Activated CD4-positive, alpha-beta T cell treated with anti-CD3 and anti-CD28 coated beads, Interleukin-2, amount 10 ng/mL, durations not matched to agents 24 days and 14 days (primary cell): ENCODE results near the gene TAF6. TPM values are rescaled to one million over a fixed set of nuclear protein-coding genes. Genes with fewer than 3 reads are reported as not detected.
A peak's percentile ranks its signal among the peaks of the same experiment; 100 is the strongest.

Experiments
- DNase-seq: peaks from one replicate; pipeline ENCODE4 v3.0.0; 2022
- H3K27ac Mint-ChIP-seq: one replicate; pipeline ENCODE4 v1.8.0; 2022; ENCODE audit warnings: mild to moderate bottlenecking, mixed read lengths
- H3K27me3 Mint-ChIP-seq: one replicate; pipeline ENCODE4 v1.8.0; 2022; ENCODE audit warnings: mixed read lengths
- H3K36me3 Mint-ChIP-seq: one replicate; pipeline ENCODE4 v1.8.0; 2022; ENCODE audit warnings: low read depth, mild to moderate bottlenecking, mixed read lengths
- H3K4me1 Mint-ChIP-seq: one replicate; pipeline ENCODE4 v1.8.0; 2021; ENCODE audit warnings: mixed read lengths
- H3K4me3 Mint-ChIP-seq: one replicate; pipeline ENCODE4 v1.8.0; 2022; ENCODE audit warnings: mild to moderate bottlenecking, moderate library complexity, mixed read lengths
- H3K9me3 Mint-ChIP-seq: one replicate; pipeline ENCODE4 v1.8.0; 2021; ENCODE audit warnings: mixed read lengths
- intact Hi-C: fragments of 100-400 bp; cut with micrococcal nuclease; formaldehyde crosslinking; loops from one replicate; pipeline ENCODE4 v1.15.1; 2023
- total RNA-seq: library from RNA; stranded (reverse); gene quantifications from 2 replicates; pipeline ENCODE4 v1.2.3, GENCODE V29; 2022

Gene TAF6
- 68.4 and 71.5 TPM in 2 replicates for total RNA-seq

DNA sequence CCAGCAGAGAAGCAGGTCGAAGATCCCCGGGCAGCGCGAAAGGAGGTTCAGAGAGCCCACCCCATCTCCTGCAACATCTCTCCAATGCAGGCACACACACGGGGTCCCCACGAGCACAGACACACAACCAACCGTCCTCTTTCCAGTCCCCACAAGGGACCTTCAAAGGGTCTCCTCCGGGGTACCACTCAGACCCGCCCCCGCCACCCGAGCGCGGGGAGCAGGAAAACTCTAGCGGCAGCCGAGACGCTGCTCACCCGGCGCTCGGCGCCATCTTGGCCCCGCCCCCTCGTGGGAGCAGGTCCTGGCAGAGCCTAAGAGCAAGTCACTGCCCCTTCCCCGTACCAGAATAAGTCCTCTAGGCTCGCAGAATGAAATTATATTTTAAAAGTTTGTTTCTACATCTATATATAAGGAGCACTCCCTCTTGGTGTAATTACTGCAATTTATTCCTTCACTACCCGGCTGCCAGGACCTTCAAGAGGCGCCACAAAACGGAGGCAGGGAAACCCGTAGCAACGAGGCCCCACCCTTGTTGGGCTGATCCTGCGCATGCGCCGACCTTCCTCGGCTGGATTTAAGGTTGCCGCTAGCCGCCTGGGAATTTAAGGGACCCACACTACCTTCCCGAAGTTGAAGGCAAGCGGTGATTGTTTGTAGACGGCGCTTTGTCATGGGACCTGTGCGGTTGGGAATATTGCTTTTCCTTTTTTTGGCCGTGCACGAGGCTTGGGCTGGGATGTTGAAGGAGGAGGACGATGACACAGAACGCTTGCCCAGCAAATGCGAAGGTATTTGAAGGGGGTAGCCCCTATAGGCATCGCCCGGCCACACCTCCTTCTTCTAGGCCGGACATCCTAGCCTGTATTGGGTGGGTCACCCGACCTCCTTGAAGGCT, at the start of gene TAF6, which contains the start of gene CNPY4:
Gene TAF6, minus strand, starts transcription at position 287 of the 898 bp plus-strand sequence. CDS start 5,149 bp downstream, outside the sequence.
Gene CNPY4, plus strand, starts transcription at position 563 of the 898 bp plus-strand sequence. Its CDS starts 111 bp downstream, at position 674.
- Mint-ChIP-seq H3K4me3 (peak within 1 kb of the TSS; percentile 84), H3K27me3 (no peaks in the 10 kb centered on the region), H3K27ac (peak within 1 kb of the TSS; percentile 96), H3K9me3 (no peaks in the 10 kb centered on the region), H3K4me1 (peaks cover 17% of the 10 kb centered on the region), H3K36me3 (peaks cover 17% of the 10 kb centered on the region)
- intact Hi-C loops = loop anchor here (1.0 to 2.0 kb wide), 4 partner anchors 8 to 309 kb away; partner anchors contain the start of genes AP4M1, MCM7, MEPCE and ZCWPW1
- peak; percentile 98 for DNase-seq

- H3K9me3 Mint-ChIP-seq = no peaks in the 10 kb centered on the region
- DNase-seq = no peak
- intact Hi-C loops = loop anchor here (1.0 to 2.0 kb wide), 2 partner anchors 10 to 41 kb away; partner anchors contain the start of gene TRAPPC14
- peaks cover 7% of the 10 kb centered on the region for H3K27me3 Mint-ChIP-seq
- peaks cover 4% of the 10 kb centered on the region for H3K36me3 Mint-ChIP-seq
- H3K4me1 Mint-ChIP-seq = peaks cover 68% of the 10 kb centered on the region
- peak overlapping the region; percentile 31 for H3K27ac Mint-ChIP-seq
- peak overlapping the region; percentile 81 for H3K4me3 Mint-ChIP-seq
These were observed 48.8 kb upstream of the TAF6 start for GRCh38 chr7:100167912-100168323.

DNA sequence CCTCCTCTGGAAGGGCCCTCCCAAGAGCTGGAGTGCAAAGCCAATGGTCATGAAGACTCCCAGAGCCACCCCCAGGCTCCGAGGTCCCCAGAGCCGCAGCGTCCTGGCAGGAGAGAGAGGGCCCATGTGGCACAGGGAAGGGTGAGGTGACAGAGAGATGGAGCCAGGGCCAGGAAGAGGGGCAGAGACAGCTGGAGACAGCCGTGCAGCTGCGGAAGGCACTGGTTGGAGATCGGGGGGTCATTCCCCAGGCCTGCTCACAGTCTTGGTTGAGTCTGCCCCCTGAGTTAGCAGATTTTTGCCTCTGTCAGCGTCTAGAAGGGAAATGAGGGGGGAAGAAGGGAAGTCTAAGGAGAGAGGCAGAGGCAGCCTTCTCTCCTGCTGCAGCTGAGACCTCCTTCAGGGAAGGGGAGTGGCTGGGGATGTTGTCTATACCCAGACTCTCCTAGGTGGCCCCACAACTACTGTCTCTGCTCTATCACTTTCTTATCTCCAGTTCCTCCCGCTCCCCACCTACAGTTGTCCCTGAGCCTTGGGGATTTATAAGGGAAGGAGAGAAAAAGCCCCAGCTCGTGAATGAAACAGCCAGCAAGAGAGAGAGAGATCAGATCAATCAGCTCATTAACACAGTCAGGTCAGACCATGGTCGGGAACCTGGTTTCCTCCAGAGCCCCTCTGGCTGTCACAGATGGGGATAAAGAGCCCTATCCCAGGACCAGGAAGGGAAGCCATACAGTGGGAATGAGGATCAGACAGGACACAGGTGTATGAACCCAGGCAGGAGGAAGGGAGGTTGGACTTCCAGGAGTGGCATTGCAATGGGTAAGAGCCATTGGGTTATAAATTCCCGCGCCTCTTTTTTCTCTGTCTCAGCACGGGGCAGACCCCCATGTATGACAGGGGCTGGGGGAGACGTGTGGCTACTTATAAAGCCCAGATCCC, 48.1 kb upstream of the TAF6 start:
- intact Hi-C loops = loop anchor here (2.0 kb wide), 1 partner anchor 42 kb away; no protein-coding TSS in a partner anchor

GRCh38 chr7:100166317-100166940, 47.3 kb upstream of the TAF6 start:
- Mint-ChIP-seq H3K9me3 (no peaks in the 10 kb centered on the region), H3K4me1 (peaks cover 71% of the 10 kb centered on the region), H3K27ac (peak overlapping the region; percentile 65), H3K36me3 (peaks cover 2% of the 10 kb centered on the region), H3K27me3 (peaks cover 5% of the 10 kb centered on the region), H3K4me3 (peak overlapping the region; percentile 81)
- peak; percentile 82 for DNase-seq
- intact Hi-C loops = loop anchor here (2.0 kb wide), 1 partner anchor 42 kb away; no protein-coding TSS in a partner anchor

More for the DNA sequence above, 48.1 kb upstream of the TAF6 start:
- Mint-ChIP-seq H3K36me3 (peaks cover 4% of the 10 kb centered on the region), H3K4me1 (peaks cover 71% of the 10 kb centered on the region), H3K9me3 (no peaks in the 10 kb centered on the region), H3K27ac (peak overlapping the region; percentile 65), H3K4me3 (peak overlapping the region; percentile 81), H3K27me3 (peaks cover 7% of the 10 kb centered on the region)
- DNase-seq = no peak

- Mint-ChIP-seq H3K4me3 (peak overlapping the region; percentile 50), H3K36me3 (no peaks in the 10 kb centered on the region), H3K9me3 (no peaks in the 10 kb centered on the region), H3K27me3 (no peaks in the 10 kb centered on the region), H3K27ac (no peak overlapping the region), H3K4me1 (peaks cover 58% of the 10 kb centered on the region)
- intact Hi-C loops = no loop called here
- no peak for DNase-seq
These were observed 44.7 kb upstream of the TAF6 start for GRCh38 chr7:100163871-100164270.

DNA sequence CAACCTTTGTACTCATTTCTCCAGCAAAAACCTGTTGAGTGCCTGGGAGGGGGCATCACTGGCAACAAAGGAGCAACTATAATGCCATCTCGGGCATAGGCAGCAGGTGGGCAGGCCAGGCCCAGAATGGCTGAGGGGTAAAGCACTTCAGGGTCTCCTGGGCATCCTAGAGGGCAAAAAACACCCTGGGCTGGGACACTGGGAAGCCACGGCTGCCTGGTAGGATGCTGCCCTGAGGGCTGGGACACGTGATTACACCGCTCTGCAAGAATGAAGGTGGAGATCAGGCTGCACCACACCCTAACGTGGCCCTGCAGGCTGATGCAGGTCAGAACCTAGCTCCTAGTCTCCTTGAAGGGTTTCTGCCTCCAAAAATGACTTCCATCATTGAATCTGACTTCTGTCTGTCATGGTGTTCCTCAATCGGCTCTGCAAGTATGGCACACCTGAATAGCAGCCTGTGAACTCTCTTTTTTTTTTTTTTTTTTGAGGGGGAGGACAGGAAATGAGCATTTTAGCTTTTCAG, 43.9 kb upstream of the TAF6 start:
- Mint-ChIP-seq H3K36me3 (no peaks in the 10 kb centered on the region), H3K4me1 (peaks cover 51% of the 10 kb centered on the region), H3K27ac (peak overlapping the region; percentile 71), H3K9me3 (no peaks in the 10 kb centered on the region), H3K4me3 (peak overlapping the region; percentile 50), H3K27me3 (no peaks in the 10 kb centered on the region)
- intact Hi-C loops = no loop called here
- peak; percentile 73 for DNase-seq

GRCh38 chr7:100160067-100160466, 40.9 kb upstream of the TAF6 start:
- no peak overlapping the region for H3K4me3 Mint-ChIP-seq
- H3K4me1 Mint-ChIP-seq = peaks cover 40% of the 10 kb centered on the region
- intact Hi-C loops = no loop called here
- H3K27ac Mint-ChIP-seq = no peak overlapping the region
- no peaks in the 10 kb centered on the region for H3K9me3 Mint-ChIP-seq
- peaks cover 20% of the 10 kb centered on the region for H3K36me3 Mint-ChIP-seq
- DNase-seq = no peak
- no peaks in the 10 kb centered on the region for H3K27me3 Mint-ChIP-seq

DNA sequence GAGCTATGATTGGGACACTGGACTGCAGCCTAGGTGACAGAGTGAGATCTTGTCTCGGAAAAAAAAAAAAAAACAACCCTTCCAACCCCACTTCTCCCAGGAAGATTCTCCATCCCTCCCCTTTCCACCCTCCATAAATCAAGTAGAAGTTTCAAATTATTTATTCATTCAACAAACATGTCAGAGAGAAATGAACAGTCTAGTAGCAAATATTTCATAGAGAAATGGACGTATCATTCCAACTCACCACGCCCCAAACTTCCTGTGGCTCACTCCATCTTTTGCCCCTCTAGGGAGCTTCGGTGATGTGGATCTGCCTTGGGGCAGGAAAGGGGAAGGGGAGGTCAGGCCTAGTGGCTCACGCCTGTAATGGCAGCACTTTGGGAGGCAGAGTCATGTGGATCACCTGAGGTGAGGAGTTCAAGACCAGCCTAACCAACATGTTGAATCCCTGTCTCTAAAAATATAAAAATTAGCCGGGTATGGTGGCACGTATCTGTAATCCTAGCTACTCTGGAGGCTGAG, 40.0 kb upstream of the TAF6 start:
- peaks cover 39% of the 10 kb centered on the region for H3K4me1 Mint-ChIP-seq

GRCh38 chr7:100158229-100159098, 39.3 kb upstream of the TAF6 start, which contains the start of gene TRAPPC14:
Gene TRAPPC14, minus strand, starts transcription at chr7:100158723. Its CDS starts 224 bp downstream, at chr7:100158499.
- H3K4me1 Mint-ChIP-seq = peaks cover 35% of the 10 kb centered on the region
- intact Hi-C loops = loop anchor here (1.0 to 2.0 kb wide), 3 partner anchors 10 to 58 kb away; partner anchors contain the start of genes AP4M1, GAL3ST4, LAMTOR4 and MCM7
- no peaks in the 10 kb centered on the region for H3K27me3 Mint-ChIP-seq

More for the DNA sequence above, 40.0 kb upstream of the TAF6 start:
- DNase-seq = no peak
- H3K9me3 Mint-ChIP-seq = no peaks in the 10 kb centered on the region
- peaks cover 22% of the 10 kb centered on the region for H3K36me3 Mint-ChIP-seq
- peak overlapping the region; percentile 85 for H3K4me3 Mint-ChIP-seq
- peak overlapping the region; percentile 78 for H3K27ac Mint-ChIP-seq
- intact Hi-C loops = loop anchor here (2.0 kb wide), 1 partner anchor 58 kb away; the partner anchor contains the start of genes AP4M1 and MCM7
- H3K27me3 Mint-ChIP-seq = no peaks in the 10 kb centered on the region

GRCh38 chr7:100157334-100158228, 38.4 kb upstream of the TAF6 start:
- peak overlapping the region; percentile 79 for H3K4me3 Mint-ChIP-seq
- intact Hi-C loops = loop anchor here (1.0 to 2.0 kb wide), 3 partner anchors 9 to 57 kb away; partner anchors contain the start of genes AP4M1, GAL3ST4, LAMTOR4 and MCM7
- no peaks in the 10 kb centered on the region for H3K9me3 Mint-ChIP-seq
- no peak for DNase-seq
- H3K36me3 Mint-ChIP-seq = peaks cover 32% of the 10 kb centered on the region
- peaks cover 30% of the 10 kb centered on the region for H3K4me1 Mint-ChIP-seq
- H3K27me3 Mint-ChIP-seq = no peaks in the 10 kb centered on the region
- H3K27ac Mint-ChIP-seq = peak overlapping the region; percentile 73

More at GRCh38 chr7:100158229-100159098, 39.3 kb upstream of the TAF6 start, which contains the start of gene TRAPPC14:
- H3K4me3 Mint-ChIP-seq = peak within 1 kb of the TSS; percentile 85
- no peaks in the 10 kb centered on the region for H3K9me3 Mint-ChIP-seq
- peak; percentile 98 for DNase-seq
- peak within 1 kb of the TSS; percentile 78 for H3K27ac Mint-ChIP-seq
- H3K36me3 Mint-ChIP-seq = peaks cover 28% of the 10 kb centered on the region

GRCh38 chr7:100157069-100157333, 37.8 kb upstream of the TAF6 start:
- intact Hi-C loops = no loop called here
- DNase-seq = no peak
- Mint-ChIP-seq H3K36me3 (peaks cover 37% of the 10 kb centered on the region), H3K27me3 (no peaks in the 10 kb centered on the region), H3K27ac (peak overlapping the region; percentile 73), H3K4me1 (peaks cover 35% of the 10 kb centered on the region), H3K4me3 (peak overlapping the region; percentile 79), H3K9me3 (no peaks in the 10 kb centered on the region)
